GM12878 (cell line): ENCODE results near the gene LSAMP. TPM values are rescaled to one million over a fixed set of nuclear protein-coding genes. Genes with fewer than 3 reads are reported as not detected.

Experiments
- ATAC-seq: fragments of 200-7000 bp; cut with Tn5 transposase; 3 replicates; pipeline ENCODE4 v1.9.1; 2020; ENCODE audit warnings: mild to moderate bottlenecking, moderate library complexity
- BruUV-seq: library from RNA; stranded (reverse); fragments of 400-500 nt; replicated peaks from 2 replicates; lab custom pipeline; 2021; lab: Mats Ljungman, UMichigan
- CTCF ChIA-PET: fragments of 300-600 bp; sonication (Branson Sonifier 250); formaldehyde crosslinking; extraction: SDS; loops from one replicate; lab custom pipeline; 2021; ENCODE audit warnings: inconsistent platforms; lab: Yijun Ruan, JAX
- POLR2A ChIA-PET: fragments of 350-600 bp; formaldehyde crosslinking; extraction: SDS; loops from one replicate; lab custom pipeline; 2021; ENCODE audit warnings: inconsistent platforms; lab: Charles Lee
- RAD21 ChIA-PET: fragments of 300-600 bp; sonication (Branson Sonifier 250); formaldehyde crosslinking; loops from one replicate; lab custom pipeline; 2023; ENCODE audit warnings: antibody characterized with exemption; ENCODE audit not compliant: unreplicated experiment; lab: Charles Lee
- SMC1A ChIA-PET: fragments of 300-600 bp; sonication (Branson Sonifier 250); formaldehyde crosslinking; loops from one replicate; lab custom pipeline; 2023; ENCODE audit not compliant: unreplicated experiment, uncharacterized antibody; lab: Charles Lee
- DNase-seq: peaks from one replicate; pipeline ENCODE4 v3.0.0-alpha.2; 2011; ENCODE audit warnings: low read depth, low spot score
- FAIRE-seq: peaks from 3 replicates; lab custom pipeline; 2011; peaks lifted over from hg19 to GRCh38; lab: Jason Lieb, UNC
- H2AFZ ChIP-seq: 2 replicates; pipeline ENCODE4 v1.6.0; 2011; ENCODE audit warnings: low read depth, low read length, control low read depth; ENCODE audit not compliant: control insufficient read depth
- H3K27ac ChIP-seq: 2 replicates; pipeline ENCODE4 v1.5.1; 2011; ENCODE audit warnings: control low read depth; ENCODE audit not compliant: control insufficient read depth, insufficient read depth
- H3K27me3 ChIP-seq, 2 experiments: replicated peaks in 1 of 2; 2 replicates each; pipeline versions ENCODE4 v1.6.0 to v1.6.1; 2011; ENCODE audit warnings: low read length in 1 of 2; ENCODE audit not compliant: control insufficient read depth in 2 of 2, insufficient read depth in 2 of 2
- H3K36me3 ChIP-seq, 2 experiments: 2 replicates each; pipeline ENCODE4 v1.5.1; 2011; ENCODE audit warnings: low read length in 1 of 2; ENCODE audit not compliant: control insufficient read depth in 2 of 2, insufficient read depth in 2 of 2
- H3K4me1 ChIP-seq: 2 replicates; pipeline ENCODE4 v1.6.1; 2011; ENCODE audit warnings: mild to moderate bottlenecking, low read length, moderate library complexity, mixed read lengths; ENCODE audit not compliant: control insufficient read depth, insufficient read depth
- H3K4me2 ChIP-seq: 2 replicates; pipeline ENCODE4 v1.6.0; 2011; ENCODE audit warnings: control low read depth; ENCODE audit not compliant: control insufficient read depth, insufficient read depth
- H3K4me3 ChIP-seq: fragments of 200-600 bp; sonication (generic); 2 replicates; pipeline ENCODE4 v1.5.1; 2016
- H3K79me2 ChIP-seq: 2 replicates; pipeline ENCODE4 v1.6.0; 2011; ENCODE audit warnings: low read length; ENCODE audit not compliant: control insufficient read depth, insufficient read depth
- H3K9ac ChIP-seq: 2 replicates; pipeline ENCODE4 v1.8.0; 2011; ENCODE audit warnings: low read length, control low read depth, mixed read lengths; ENCODE audit not compliant: control insufficient read depth, insufficient read depth
- H3K9me3 ChIP-seq: replicated peaks from 3 replicates; pipeline ENCODE4 v1.5.1; 2011; ENCODE audit warnings: mild to moderate bottlenecking, low read length; ENCODE audit not compliant: control insufficient read depth, insufficient read depth
- H4K20me1 ChIP-seq: 2 replicates; pipeline ENCODE4 v1.6.0; 2011; ENCODE audit not compliant: control insufficient read depth, insufficient read depth
- CBX3 ChIP-seq: fragments of 200-600 bp; sonication (generic); IDR thresholded peaks from 2 replicates; pipeline ENCODE4 v1.6.1; 2016; ENCODE audit warnings: low read depth, borderline replicate concordance
- CHD4 ChIP-seq: fragments of 200-600 bp; sonication (generic); IDR thresholded peaks from 2 replicates; pipeline ENCODE4 v1.6.1; 2016; ENCODE audit warnings: mild to moderate bottlenecking
- IKZF1 ChIP-seq: fragments of 450-650 bp; conservative IDR thresholded peaks from 2 replicates; pipeline ENCODE4 v1.6.1; 2017; ENCODE audit warnings: antibody characterized with exemption, mild to moderate bottlenecking
- IRF4 ChIP-seq: IDR thresholded peaks from 2 replicates; pipeline ENCODE4 v1.6.1; 2011; ENCODE audit warnings: low read depth, low read length
- MYC ChIP-seq: IDR thresholded peaks from 2 replicates; pipeline ENCODE4 v1.6.1; 2011; ENCODE audit warnings: mild to moderate bottlenecking, low read length, moderate library complexity, inconsistent platforms; ENCODE audit not compliant: insufficient read depth, insufficient replicate concordance, insufficient read length, severe bottlenecking
- NBN ChIP-seq: fragments of 450-650 bp; IDR thresholded peaks from 2 replicates; pipeline ENCODE4 v1.6.1; 2016
- NFXL1 ChIP-seq: fragments of 450-650 bp; IDR thresholded peaks from 2 replicates; pipeline ENCODE4 v1.6.1; 2017; ENCODE audit warnings: antibody characterized with exemption, mild to moderate bottlenecking, borderline replicate concordance
- RAD21 ChIP-seq: IDR thresholded peaks from 2 replicates; pipeline ENCODE4 v1.6.1; 2011; ENCODE audit warnings: mild to moderate bottlenecking, low read depth, low read length, moderate library complexity; ENCODE audit not compliant: insufficient read depth
- RAD51 ChIP-seq: fragments of 450-650 bp; IDR thresholded peaks from 2 replicates; pipeline ENCODE4 v1.6.1; 2016; ENCODE audit warnings: moderate library complexity, mild to moderate bottlenecking, inconsistent platforms
- SIN3A ChIP-seq: IDR thresholded peaks from 2 replicates; pipeline ENCODE4 v1.6.1; 2012; ENCODE audit warnings: low read depth, low read length, improper control_type of control experiment
- SUZ12 ChIP-seq: fragments of 200-600 bp; sonication (generic); IDR thresholded peaks from one replicate; pipeline ENCODE4 v1.6.1; 2018; ENCODE audit warnings: antibody characterized with exemption, mild to moderate bottlenecking; ENCODE audit not compliant: unreplicated experiment
- TCF12 ChIP-seq: IDR thresholded peaks from 2 replicates; pipeline ENCODE4 v1.6.1; 2011; ENCODE audit warnings: low read depth, mild to moderate bottlenecking, low read length
- ZNF207 ChIP-seq: fragments of 450-650 bp; IDR thresholded peaks from 2 replicates; pipeline ENCODE4 v1.6.1; 2014; ENCODE audit warnings: antibody characterized with exemption, mild to moderate bottlenecking, borderline replicate concordance
- ZNF217 ChIP-seq: fragments of 450-650 bp; IDR thresholded peaks from 2 replicates; pipeline ENCODE4 v1.6.1; 2017; ENCODE audit warnings: antibody characterized with exemption, mild to moderate bottlenecking
- WGBS: methylation state at CpG from one replicate; pipeline ENCODE4 v1.1.6; 2016; ENCODE audit warnings: low lambda C conversion rate; ENCODE audit not compliant: insufficient replicate concordance, insufficient coverage; ENCODE audit errors: missing lambda C conversion rate; 5-methylcytosine and 5-hydroxymethylcytosine counted together
- in situ Hi-C: fragments of 300-500 bp; cut with MboI; formaldehyde crosslinking; loops from 9 replicates; pipeline ENCODE4 v1.14.3; 2018; ENCODE audit warnings: mixed read lengths
- intact Hi-C: fragments of 100-400 bp; cut with micrococcal nuclease; formaldehyde crosslinking; loops from one replicate; pipeline ENCODE4 v1.14.2; 2022; ENCODE audit not compliant: unreplicated experiment
- polyA plus RNA-seq, 11 experiments: library from polyadenylated mRNA; depleted of rRNA in 4 of 11; unstranded in 6 of 11; stranded (reverse) in 5 of 11; fragments of >200 nt; fragmentation: Nextera tagmentation in 4 of 11; fragmentation: Illumina TruSeq in 1 of 11; extraction: Ambion mirVana in 4 of 11; extraction: Trizol in 1 of 11; gene quantifications; 1 replicate in 1 of 11; 2 replicates in 10 of 11; pipeline versions ENCODE4 v1.2.1 to v1.2.3, GENCODE V29; 2011 to 2016; ENCODE audit warnings: inconsistent platforms in 2 of 11, missing spikeins in 2 of 11, low read depth in 1 of 11
- total RNA-seq, 4 experiments: library from RNA; depleted of rRNA in 3 of 4; stranded (reverse); fragments of >200 nt in 3 of 4; fragmentation: Illumina TruSeq in 1 of 4; extraction: Trizol in 1 of 4; gene quantifications; 2 replicates each; pipeline versions ENCODE4 v1.2.1 to v1.2.3, GENCODE V29; 2013 to 2021
- TF ChIP-seq, protein P1 (sequence below): IDR thresholded peaks from 2 replicates; pipeline ENCODE4 v1.6.1; 2011; ENCODE audit warnings: mild to moderate bottlenecking, low read depth, low read length, moderate library complexity; ENCODE audit not compliant: insufficient replicate concordance
- TF ChIP-seq, protein P2 (sequence below): IDR thresholded peaks from 2 replicates; pipeline ENCODE4 v1.6.1; 2011; ENCODE audit warnings: low read depth, mild to moderate bottlenecking, low read length, moderate library complexity, borderline replicate concordance; ENCODE audit errors: extremely low read depth
- TF ChIP-seq, protein P3 (sequence below): IDR thresholded peaks from 2 replicates; pipeline ENCODE4 v1.6.1; 2011; ENCODE audit warnings: borderline replicate concordance, low read depth, mild to moderate bottlenecking, moderate library complexity, mixed read lengths, low read length; ENCODE audit not compliant: insufficient read depth; ENCODE audit errors: extremely low read length
- TF ChIP-seq, protein P4 (sequence below): fragments of 450-650 bp; IDR thresholded peaks from 2 replicates; pipeline ENCODE4 v1.6.1; 2018; ENCODE audit warnings: borderline replicate concordance, mild to moderate bottlenecking; ENCODE audit not compliant: partially characterized antibody

The LSAMP gene
- total and polyA plus RNA-seq, 10 of the 15 experiments (the other 5 are each of a cell fraction or from before 2014, with no cell fraction given), result 2.0 to 12.7 (median 6.5) TPM

DNA sequence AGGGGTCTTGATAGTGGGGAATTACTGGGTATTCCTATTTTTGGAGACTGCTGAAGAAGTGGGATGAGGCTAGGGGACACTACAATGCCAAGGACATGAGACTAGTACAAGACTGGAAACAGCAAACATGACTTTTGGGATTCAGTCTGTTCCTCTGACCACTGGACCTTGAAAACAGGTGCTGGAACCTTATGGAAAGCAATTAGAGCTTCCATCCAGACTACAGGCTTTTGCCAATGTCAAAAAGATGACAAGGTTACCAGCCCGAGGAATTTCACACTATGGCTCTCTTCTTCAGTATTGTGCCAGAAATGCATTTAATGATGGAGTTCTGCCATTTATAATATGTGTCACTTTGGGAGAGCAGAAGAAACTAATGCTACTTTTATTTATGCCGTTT is 539.4 kb downstream of the LSAMP start:
- TF ChIP-seq CBX3, result no peak
- no peak for TF ChIP-seq MYC
- TF ChIP-seq, protein P1, sequence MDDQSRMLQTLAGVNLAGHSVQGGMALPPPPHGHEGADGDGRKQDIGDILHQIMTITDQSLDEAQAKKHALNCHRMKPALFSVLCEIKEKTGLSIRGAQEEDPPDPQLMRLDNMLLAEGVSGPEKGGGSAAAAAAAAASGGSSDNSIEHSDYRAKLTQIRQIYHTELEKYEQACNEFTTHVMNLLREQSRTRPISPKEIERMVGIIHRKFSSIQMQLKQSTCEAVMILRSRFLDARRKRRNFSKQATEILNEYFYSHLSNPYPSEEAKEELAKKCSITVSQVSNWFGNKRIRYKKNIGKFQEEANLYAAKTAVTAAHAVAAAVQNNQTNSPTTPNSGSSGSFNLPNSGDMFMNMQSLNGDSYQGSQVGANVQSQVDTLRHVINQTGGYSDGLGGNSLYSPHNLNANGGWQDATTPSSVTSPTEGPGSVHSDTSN, result no peak
- TF ChIP-seq CHD4, result no peak
- TF ChIP-seq ZNF217, result no peak
- TF ChIP-seq NBN, result no peak
- TF ChIP-seq, protein P2, sequence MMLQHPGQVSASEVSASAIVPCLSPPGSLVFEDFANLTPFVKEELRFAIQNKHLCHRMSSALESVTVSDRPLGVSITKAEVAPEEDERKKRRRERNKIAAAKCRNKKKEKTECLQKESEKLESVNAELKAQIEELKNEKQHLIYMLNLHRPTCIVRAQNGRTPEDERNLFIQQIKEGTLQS, result no peak
- no peak for TF ChIP-seq ZNF207
- no peak for TF ChIP-seq RAD51
- TF ChIP-seq SIN3A, result no peak
- TF ChIP-seq TCF12, result no peak
- TF ChIP-seq RAD21, result no peak
- no peak for TF ChIP-seq NFXL1
- TF ChIP-seq IKZF1, result no peak
- TF ChIP-seq, protein P3, sequence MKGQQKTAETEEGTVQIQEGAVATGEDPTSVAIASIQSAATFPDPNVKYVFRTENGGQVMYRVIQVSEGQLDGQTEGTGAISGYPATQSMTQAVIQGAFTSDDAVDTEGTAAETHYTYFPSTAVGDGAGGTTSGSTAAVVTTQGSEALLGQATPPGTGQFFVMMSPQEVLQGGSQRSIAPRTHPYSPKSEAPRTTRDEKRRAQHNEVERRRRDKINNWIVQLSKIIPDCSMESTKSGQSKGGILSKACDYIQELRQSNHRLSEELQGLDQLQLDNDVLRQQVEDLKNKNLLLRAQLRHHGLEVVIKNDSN, result no peak
- no peak for TF ChIP-seq IRF4
- TF ChIP-seq SUZ12, result no peak
- TF ChIP-seq, protein P4, sequence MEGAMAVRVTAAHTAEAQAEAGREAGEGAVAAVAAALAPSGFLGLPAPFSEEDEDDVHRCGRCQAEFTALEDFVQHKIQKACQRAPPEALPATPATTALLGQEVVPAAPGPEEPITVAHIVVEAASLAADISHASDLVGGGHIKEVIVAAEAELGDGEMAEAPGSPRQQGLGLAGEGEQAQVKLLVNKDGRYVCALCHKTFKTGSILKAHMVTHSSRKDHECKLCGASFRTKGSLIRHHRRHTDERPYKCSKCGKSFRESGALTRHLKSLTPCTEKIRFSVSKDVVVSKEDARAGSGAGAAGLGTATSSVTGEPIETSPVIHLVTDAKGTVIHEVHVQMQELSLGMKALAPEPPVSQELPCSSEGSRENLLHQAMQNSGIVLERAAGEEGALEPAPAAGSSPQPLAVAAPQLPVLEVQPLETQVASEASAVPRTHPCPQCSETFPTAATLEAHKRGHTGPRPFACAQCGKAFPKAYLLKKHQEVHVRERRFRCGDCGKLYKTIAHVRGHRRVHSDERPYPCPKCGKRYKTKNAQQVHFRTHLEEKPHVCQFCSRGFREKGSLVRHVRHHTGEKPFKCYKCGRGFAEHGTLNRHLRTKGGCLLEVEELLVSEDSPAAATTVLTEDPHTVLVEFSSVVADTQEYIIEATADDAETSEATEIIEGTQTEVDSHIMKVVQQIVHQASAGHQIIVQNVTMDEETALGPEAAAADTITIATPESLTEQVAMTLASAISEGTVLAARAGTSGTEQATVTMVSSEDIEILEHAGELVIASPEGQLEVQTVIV, result no peak
- no peak for ATAC-seq
- 19% methylated on average over 2 of the region's 2 CpGs for WGBS
- RAD21 ChIA-PET, result no interaction called here
- H3K9ac ChIP-seq, result no peak overlapping the region
- H3K79me2 ChIP-seq, result no peaks in the 10 kb centered on the region
- H4K20me1 ChIP-seq, result no peaks in the 10 kb centered on the region
- in situ Hi-C loops (no loop called here), intact Hi-C loops (loop anchor here (10.0 kb wide), 1 partner anchor 849 kb away; no protein-coding TSS in a partner anchor)
- no peaks in the 10 kb centered on the region; a peak in 1 of 4 replicates for H3K27me3 ChIP-seq
- POLR2A ChIA-PET, result no interaction called here
- no peaks in the 10 kb centered on the region for H3K9me3 ChIP-seq
- H3K4me2 ChIP-seq, result no peak overlapping the region
- SMC1A ChIA-PET, result no interaction called here
- no peak overlapping the region for H3K27ac ChIP-seq
- H3K4me1 ChIP-seq, result no peaks in the 10 kb centered on the region
- BruUV-seq, result no TSS peak
- CTCF ChIA-PET, result no interaction called here
- no peaks in the 10 kb centered on the region for H3K36me3 ChIP-seq
- FAIRE-seq, result no peak
- DNase-seq, result no peak
- H2AFZ ChIP-seq, result no peak overlapping the region
- H3K4me3 ChIP-seq, result no peak overlapping the region
